H1 (cell line): Measurements from ENCODE around the gene ARHGAP28. TPM values are rescaled to one million over a fixed set of nuclear protein-coding genes. Genes with fewer than 3 reads are reported as not detected.

Experiments
- CTCF ChIA-PET: fragments of 300-600 bp; sonication (Branson Sonifier 250); formaldehyde crosslinking; loops from one replicate; lab custom pipeline; 2021; ENCODE audit not compliant: partially characterized antibody; lab: Charles Lee
- POLR2A ChIA-PET: fragments of 300-600 bp; sonication (Branson Sonifier 250); formaldehyde crosslinking; loops from one replicate; lab custom pipeline; 2021; ENCODE audit warnings: inconsistent platforms; ENCODE audit not compliant: partially characterized antibody; lab: Charles Lee
- DNase-seq, 2 experiments: peaks; one replicate each; pipeline versions ENCODE4 v3.0.0 to v3.0.0-alpha.2; 2010 to 2022; ENCODE audit warnings: low spot score in 2 of 2, low read depth in 1 of 2, mixed read lengths in 1 of 2
- FAIRE-seq: peaks from 2 replicates; lab custom pipeline; 2011; peaks lifted over from hg19 to GRCh38; lab: Jason Lieb, UNC
- H2AFZ ChIP-seq: 2 replicates; pipeline ENCODE4 v1.8.1; 2012; ENCODE audit warnings: low read length, inconsistent platforms
- H2AK5ac ChIP-seq: 2 replicates; pipeline ENCODE4 v1.6.1; 2013; ENCODE audit warnings: low read depth, low read length
- H2BK120ac ChIP-seq: replicated peaks from 2 replicates; pipeline ENCODE3; 2013; ENCODE audit warnings: low read depth, low read length, inconsistent platforms
- H2BK12ac ChIP-seq: 2 replicates; pipeline ENCODE4 v1.6.1; 2013; ENCODE audit warnings: low read depth, low read length
- H2BK15ac ChIP-seq: 2 replicates; pipeline ENCODE4 v1.6.1; 2013; ENCODE audit warnings: low read length
- H2BK20ac ChIP-seq: 2 replicates; pipeline ENCODE4 v1.6.1; 2013; ENCODE audit warnings: low read length
- H2BK5ac ChIP-seq: 2 replicates; pipeline ENCODE4 v1.6.1; 2013; ENCODE audit warnings: low read depth, low read length
- H3K14ac ChIP-seq: 2 replicates; pipeline ENCODE4 v1.6.1; 2013; ENCODE audit warnings: inconsistent platforms; ENCODE audit not compliant: insufficient read length
- H3K18ac ChIP-seq: 2 replicates; pipeline ENCODE4 v1.6.1; 2013; ENCODE audit warnings: low read length; ENCODE audit errors: extremely low read depth
- H3K23ac ChIP-seq: 2 replicates; pipeline ENCODE4 v1.6.1; 2013; ENCODE audit warnings: inconsistent platforms; ENCODE audit not compliant: insufficient read length
- H3K23me2 ChIP-seq: 2 replicates; pipeline ENCODE4 v1.6.1; 2013; ENCODE audit warnings: low read depth, low read length
- H3K27ac ChIP-seq: 2 replicates; pipeline ENCODE4 v1.6.1; 2011; ENCODE audit warnings: low read depth, low read length, inconsistent platforms
- H3K27me3 ChIP-seq, 4 experiments: replicated peaks in 1 of 4; 1 replicate in 1 of 4; 2 replicates in 3 of 4; pipeline versions ENCODE4 v1.6.1 to v1.8.1; 2011 to 2013; ENCODE audit warnings: low read length in 3 of 4, mild to moderate bottlenecking in 3 of 4, inconsistent platforms in 2 of 4, mixed read lengths in 2 of 4, moderate library complexity in 1 of 4; ENCODE audit not compliant: control insufficient read depth in 3 of 4, insufficient read depth in 3 of 4; ENCODE audit errors: extremely low read depth in 1 of 4
- H3K36me3 ChIP-seq, 4 experiments: 2 replicates each; pipeline versions ENCODE4 v1.6.1 to v1.8.1; 2011 to 2013; ENCODE audit warnings: mild to moderate bottlenecking in 4 of 4, low read length in 3 of 4, moderate library complexity in 2 of 4, control low read depth in 1 of 4, inconsistent platforms in 1 of 4; ENCODE audit not compliant: insufficient read depth in 4 of 4, control insufficient read depth in 2 of 4
- H3K4ac ChIP-seq: replicated peaks from 2 replicates; pipeline ENCODE3; 2013; ENCODE audit warnings: low read length, low read depth, mixed read lengths, inconsistent platforms; ENCODE audit not compliant: insufficient read length
- H3K4me1 ChIP-seq, 4 experiments: replicated peaks in 1 of 4; 1 replicate in 1 of 4; 2 replicates in 3 of 4; pipeline versions ENCODE4 v1.6.1 to v1.8.1; 2011 to 2013; ENCODE audit warnings: low read length in 3 of 4, inconsistent platforms in 2 of 4, mixed read lengths in 1 of 4; ENCODE audit not compliant: insufficient read depth in 4 of 4, control insufficient read depth in 3 of 4
- H3K4me2 ChIP-seq, 2 experiments: 2 replicates each; pipeline versions ENCODE4 v1.6.1 to v1.8.1; 2011 to 2013; ENCODE audit warnings: low read depth in 2 of 2, low read length in 2 of 2, control low read depth in 1 of 2, inconsistent platforms in 1 of 2, mild to moderate bottlenecking in 1 of 2; ENCODE audit not compliant: insufficient read depth in 1 of 2
- H3K4me3 ChIP-seq, 4 experiments: fragments of 200-600, 300-600 bp in 1 of 4; sonication (generic), shearing (Covaris generic), sonication (Bioruptor Twin) in 1 of 4; 2 replicates each; pipeline versions ENCODE4 v1.5.1 to v1.8.1; 2011 to 2016; ENCODE audit warnings: low read length in 4 of 4, low read depth in 3 of 4, control low read depth in 2 of 4, inconsistent platforms in 2 of 4, mild to moderate bottlenecking in 2 of 4, mixed read lengths in 1 of 4, moderate library complexity in 1 of 4; ENCODE audit not compliant: insufficient read depth in 2 of 4; ENCODE audit errors: extremely low read depth in 1 of 4
- H3K56ac ChIP-seq: replicated peaks from 2 replicates; pipeline ENCODE3; 2013; ENCODE audit warnings: low read depth, mild to moderate bottlenecking, mixed read lengths, low read length, inconsistent platforms; ENCODE audit not compliant: insufficient read length
- H3K79me1 ChIP-seq: 2 replicates; pipeline ENCODE4 v1.6.1; 2013; ENCODE audit warnings: low read depth, low read length, control low read depth
- H3K79me2 ChIP-seq, 2 experiments: 2 replicates each; pipeline versions ENCODE4 v1.6.1 to v1.8.1; 2012 to 2013; ENCODE audit warnings: low read length in 2 of 2, mild to moderate bottlenecking in 2 of 2, inconsistent platforms in 1 of 2; ENCODE audit not compliant: insufficient read depth in 2 of 2, control insufficient read depth in 1 of 2
- H3K9ac ChIP-seq, 4 experiments: replicated peaks in 1 of 4; 1 replicate in 1 of 4; 2 replicates in 3 of 4; pipeline versions ENCODE4 v1.6.1 to v1.8.1; 2011 to 2013; ENCODE audit warnings: low read depth in 3 of 4, low read length in 3 of 4, control low read depth in 2 of 4, mild to moderate bottlenecking in 2 of 4, moderate library complexity in 2 of 4, inconsistent platforms in 1 of 4; ENCODE audit errors: extremely low read depth in 1 of 4
- H3K9me3 ChIP-seq, 2 experiments: 2 replicates each; pipeline versions ENCODE4 v1.6.1 to v1.8.1; 2012 to 2013; ENCODE audit warnings: mild to moderate bottlenecking in 2 of 2, moderate library complexity in 2 of 2, control low read depth in 1 of 2, inconsistent platforms in 1 of 2, low read depth in 1 of 2, low read length in 1 of 2, mixed read lengths in 1 of 2; ENCODE audit not compliant: insufficient read depth in 2 of 2
- H4K20me1 ChIP-seq, 2 experiments: replicated peaks in 1 of 2; 2 replicates each; pipeline versions ENCODE3 to v1.8.1; 2011 to 2013; ENCODE audit warnings: inconsistent platforms in 2 of 2, low read length in 2 of 2, mild to moderate bottlenecking in 1 of 2; ENCODE audit not compliant: insufficient read depth in 2 of 2, control insufficient read depth in 1 of 2
- H4K5ac ChIP-seq: 2 replicates; pipeline ENCODE4 v1.6.1; 2013; ENCODE audit warnings: low read length, low read depth, mixed read lengths, inconsistent platforms; ENCODE audit not compliant: insufficient read length
- H4K8ac ChIP-seq: 2 replicates; pipeline ENCODE4 v1.8.0; 2013; ENCODE audit warnings: mild to moderate bottlenecking, moderate library complexity, low read length, inconsistent platforms; ENCODE audit not compliant: insufficient read depth; ENCODE audit errors: extremely low read depth
- H4K91ac ChIP-seq: replicated peaks from 2 replicates; pipeline ENCODE3; 2013; ENCODE audit warnings: low read length, mixed read lengths, inconsistent platforms; ENCODE audit not compliant: insufficient read length
- ATF2 ChIP-seq: IDR thresholded peaks from 2 replicates; pipeline ENCODE4 v1.6.1; 2012; ENCODE audit warnings: low read length, inconsistent platforms
- BACH1 ChIP-seq: IDR thresholded peaks from 2 replicates; pipeline ENCODE4 v1.6.1; 2012; ENCODE audit warnings: low read length, improper control_type of control experiment
- CEBPB ChIP-seq: IDR thresholded peaks from 2 replicates; pipeline ENCODE4 v1.6.1; 2012; ENCODE audit warnings: low read depth, low read length
- CHD1 ChIP-seq: IDR thresholded peaks from 2 replicates; pipeline ENCODE4 v1.6.1; 2012; ENCODE audit warnings: low read depth, low read length, improper control_type of control experiment
- CREB1 ChIP-seq: IDR thresholded peaks from 2 replicates; pipeline ENCODE4 v1.6.1; 2012; ENCODE audit warnings: inconsistent platforms
- EGR1 ChIP-seq: IDR thresholded peaks from 2 replicates; pipeline ENCODE4 v1.6.1; 2011; ENCODE audit warnings: low read depth, low read length, borderline replicate concordance
- KDM4A ChIP-seq: IDR thresholded peaks from one replicate; pipeline ENCODE4 v1.7.1; 2012; ENCODE audit warnings: low read depth, mild to moderate bottlenecking, moderate library complexity, low read length, inconsistent platforms; ENCODE audit not compliant: severe bottlenecking
- POLR2A ChIP-seq, 2 experiments: IDR thresholded peaks; 1 replicate in 1 of 2; 2 replicates in 1 of 2; pipeline ENCODE4 v1.6.1; 2011; ENCODE audit warnings: low read depth in 2 of 2, low read length in 2 of 2, mild to moderate bottlenecking in 2 of 2; ENCODE audit errors: control extremely low read depth in 1 of 2
- RAD21 ChIP-seq, 2 experiments: IDR thresholded peaks in 1 of 2; conservative IDR thresholded peaks in 1 of 2; 2 replicates each; pipeline ENCODE4 v1.6.1; 2011; ENCODE audit warnings: low read depth in 2 of 2, low read length in 2 of 2, improper control_type of control experiment in 1 of 2, inconsistent platforms in 1 of 2, mild to moderate bottlenecking in 1 of 2, moderate library complexity in 1 of 2
- SAP30 ChIP-seq: fragments of 300-600 bp; sonication (generic); IDR thresholded peaks from 2 replicates; pipeline ENCODE4 v1.7.1; 2012; ENCODE audit warnings: low read length, moderate library complexity, mild to moderate bottlenecking, inconsistent platforms; ENCODE audit not compliant: insufficient read depth, insufficient replicate concordance
- SIX5 ChIP-seq: IDR thresholded peaks from 2 replicates; pipeline ENCODE4 v1.6.1; 2011; ENCODE audit warnings: mild to moderate bottlenecking, low read depth, low read length
- SP1 ChIP-seq: IDR thresholded peaks from 2 replicates; pipeline ENCODE4 v1.6.1; 2011; ENCODE audit warnings: low read depth, low read length
- SUZ12 ChIP-seq: fragments of 200-600 bp; sonication (generic); IDR thresholded peaks from 2 replicates; pipeline ENCODE4 v1.6.1; 2012; ENCODE audit warnings: mild to moderate bottlenecking, inconsistent platforms, low read length, moderate library complexity, mixed read lengths
- TCF12 ChIP-seq: IDR thresholded peaks from 2 replicates; pipeline ENCODE4 v1.6.1; 2011; ENCODE audit warnings: low read depth, mild to moderate bottlenecking, low read length
- WGBS, 2 experiments: shearing (Covaris generic) in 1 of 2; methylation state at CpG; one replicate each; pipeline versions ENCODE4 v1.1.6 to v1.1.7; 2013 to 2015; ENCODE audit warnings: low lambda C conversion rate in 2 of 2, mixed read lengths in 2 of 2, inconsistent platforms in 1 of 2, low coverage in 1 of 2, missing lambda C conversion rate in 1 of 2; ENCODE audit not compliant: insufficient replicate concordance in 2 of 2, insufficient coverage in 1 of 2, insufficient read length in 1 of 2; ENCODE audit errors: extremely low coverage in 1 of 2, missing lambda C conversion rate in 1 of 2; 5-methylcytosine and 5-hydroxymethylcytosine counted together
- polyA plus RNA-seq, 7 experiments: library from polyadenylated mRNA; depleted of rRNA in 3 of 7; stranded (reverse) in 5 of 7; unstranded in 2 of 7; fragments of >200 nt in 5 of 7; fragments of 200-250 nt in 2 of 7; gene quantifications; 1 replicate in 5 of 7; 2 replicates in 1 of 7; 4 replicates in 1 of 7; pipeline versions ENCODE4 v1.2.1 to v1.2.3, GENCODE V29; 2011 to 2013; ENCODE audit warnings: missing spikeins in 2 of 7, mixed read lengths in 2 of 7
- total RNA-seq: library from RNA; stranded (reverse); fragmentation: NEBNext Ultra II Directional; extraction: Animal tissue kit (Norgen Biotek cat#: 25700); gene quantifications from 2 replicates; pipeline ENCODE4 v1.2.1, GENCODE V29; 2021

The ARHGAP28 gene
- total and polyA plus RNA-seq, 2 of the 8 experiments (the other 6 are each of a cell fraction or from before 2014, with no cell fraction given) = 2.9 to 14.4 TPM

DNA sequence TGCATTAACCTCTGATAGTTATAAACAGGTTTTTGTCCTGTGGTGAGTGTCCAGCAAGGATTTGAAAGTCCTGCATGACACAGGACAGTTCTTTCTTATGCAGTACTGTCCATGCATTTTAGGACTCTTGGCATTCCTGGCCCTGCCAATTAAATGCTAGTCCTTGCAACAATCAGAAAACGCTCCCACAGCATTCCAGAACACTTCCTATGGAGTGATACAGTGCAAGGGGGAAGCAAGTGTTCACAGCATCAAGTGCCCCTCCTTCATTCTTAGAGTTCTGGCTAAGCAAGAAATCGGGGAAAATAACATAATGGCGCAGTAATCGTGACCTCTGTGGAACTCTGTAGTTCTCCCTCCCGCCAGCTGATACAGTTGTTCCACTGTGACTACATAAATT, 62.9 kb downstream of the ARHGAP28 start:
- no peak overlapping the region for H2BK20ac ChIP-seq
- H4K91ac ChIP-seq = no peak overlapping the region
- no peak overlapping the region for H3K56ac ChIP-seq
- DNase-seq (no peak), FAIRE-seq (no peak)
- H3K23ac ChIP-seq = no peak overlapping the region
- H2AK5ac ChIP-seq = no peak overlapping the region
- H3K27ac ChIP-seq = no peak overlapping the region
- CTCF ChIA-PET = interaction anchor here (1.1 kb wide), 1 partner anchor 26 kb away, joined by 3 read pairs; no protein-coding TSS in a partner anchor
- H4K8ac ChIP-seq = no peak overlapping the region
- no peak overlapping the region for H4K5ac ChIP-seq
- H3K9ac ChIP-seq = no peak overlapping the region
- no peak overlapping the region for H3K14ac ChIP-seq
- H3K9me3 ChIP-seq = no peaks in the 10 kb centered on the region
- no peaks in the 10 kb centered on the region for H3K36me3 ChIP-seq
- 91% methylated on average over 5 of the region's 5 CpGs; no CpG with 5 or more reads in 1 of the 2 experiments for WGBS, 2 experiments
- no peak overlapping the region for H2AFZ ChIP-seq
- H4K20me1 ChIP-seq = no peaks in the 10 kb centered on the region
- H3K23me2 ChIP-seq = no peaks in the 10 kb centered on the region
- H2BK120ac ChIP-seq = no peak overlapping the region
- peaks cover 0 to 4% (median 0%) of the 10 kb centered on the region in 4 experiments; a peak in 1 of 7 replicates for H3K4me1 ChIP-seq
- no peak overlapping the region for H2BK15ac ChIP-seq
- H2BK12ac ChIP-seq = no peak overlapping the region
- H3K4me2 ChIP-seq = no peak overlapping the region
- H3K4me3 ChIP-seq = no peak overlapping the region
- H3K4ac ChIP-seq = no peak overlapping the region
- H3K79me1 ChIP-seq = no peaks in the 10 kb centered on the region
- no peak overlapping the region for H2BK5ac ChIP-seq
- no peak overlapping the region for H3K18ac ChIP-seq
- H3K27me3 ChIP-seq = no peaks in the 10 kb centered on the region
- H3K79me2 ChIP-seq = no peaks in the 10 kb centered on the region
- POLR2A ChIA-PET = no interaction called here
- TF ChIP-seq CEBPB = no peak
- no peak for TF ChIP-seq POLR2A (IDR thresholded peaks at IDR 0.05; ENCODE audit: control extremely low read depth in 1 of 2, low read depth in 2 of 2, low read length in 2 of 2)
- no peak for TF ChIP-seq SAP30
- no peak for TF ChIP-seq SUZ12
- no peak for TF ChIP-seq SIX5
- no peak for TF ChIP-seq CHD1
- TF ChIP-seq KDM4A = no peak
- no peak for TF ChIP-seq ATF2
- no peak for TF ChIP-seq CREB1
- TF ChIP-seq SP1 = no peak
- TF ChIP-seq BACH1 = no peak
- no peak for TF ChIP-seq RAD21 (IDR thresholded peaks at IDR 0.05 in 1 of 2, conservative IDR thresholded peaks at IDR 0.05 in 1 of 2; ENCODE audit: low read depth in 2 of 2, low read length in 2 of 2)
- no peak for TF ChIP-seq TCF12
- no peak for TF ChIP-seq EGR1
